A549 treated with AZD2906 at 1 μM for 4 hours (cell line): ENCODE measurements around the gene TMEM91. TPM values are rescaled to one million over a fixed set of nuclear protein-coding genes. Genes with fewer than 3 reads are reported as not detected.

ENCODE experiments used
- total RNA-seq: library from RNA; stranded (reverse); fragments of 200-300 nt; extraction: Qiagen RNA extraction; gene quantifications from 5 replicates; pipeline ENCODE4 v1.2.3, GENCODE V29; 2022

The TMEM91 gene
- 4.2 to 6.6 TPM (median 5.9 TPM) in 5 replicates for total RNA-seq

GRCh38 chr19:41376241-41376997 lies at the start of gene TMEM91:
Gene TMEM91 (plus strand): TSS chr19:41376533. CDS start chr19:41378310, 1,777 bp downstream.

GRCh38 chr19:41353466-41354342 lies 22.6 kb upstream of the TMEM91 start, which contains the start of gene TGFB1:
Gene TGFB1 (minus strand): TSS chr19:41353922. CDS start chr19:41353044, 878 bp downstream.

GRCh38 chr19:41363753-41364523 lies 12.4 kb upstream of the TMEM91 start, which contains the start of gene B9D2:
Gene B9D2 (minus strand): TSS chr19:41364149. CDS start chr19:41363519, 630 bp downstream.

GRCh38 chr19:41397086-41398049 lies 21.0 kb downstream of the TMEM91 start, which contains the start of the genes BCKDHA and EXOSC5:
Gene BCKDHA (plus strand): TSS chr19:41397818. CDS start chr19:41397828, 10 bp downstream.
Gene EXOSC5 (minus strand): TSS chr19:41397359. CDS start chr19:41397328, 31 bp downstream.

GRCh38 chr19:41426952-41427646 lies 50.8 kb downstream of the TMEM91 start, which contains the start of gene B3GNT8:
Gene B3GNT8 (minus strand): TSS chr19:41427374. CDS start chr19:41426778, 596 bp downstream.

Other genes with a start within 250 kb of the TMEM91 start
- 16.4 to 23.3 TPM (median 19.4 TPM) in 5 replicates for gene CYP2S1, start 183.3 kb upstream of the TMEM91 start, total RNA-seq
- 88.8 to 105 TPM (median 94.1 TPM) in 5 replicates for gene AXL, start 157.3 kb upstream of the TMEM91 start, total RNA-seq
- 285 to 312 TPM (median 304 TPM) in 5 replicates for gene HNRNPUL1, start 112.2 kb upstream of the TMEM91 start, total RNA-seq
- gene CCDC97, start 66.4 kb upstream of the TMEM91 start, total RNA-seq = 33.3 to 44.8 TPM (median 40.3 TPM) in 5 replicates
- 130 to 152 TPM (median 148 TPM) in 5 replicates for gene TGFB1, start 22.6 kb upstream of the TMEM91 start, total RNA-seq
- gene B9D2, start 12.4 kb upstream of the TMEM91 start, total RNA-seq = 24.9 to 34.2 TPM (median 30.5 TPM) in 5 replicates
- gene EXOSC5, start 20.8 kb downstream of the TMEM91 start, total RNA-seq = 75.5 to 104 TPM (median 95.7 TPM) in 5 replicates
- 38.6 to 49.9 TPM (median 43.6 TPM) in 5 replicates for gene BCKDHA, start 21.3 kb downstream of the TMEM91 start, total RNA-seq
- gene B3GNT8, start 50.8 kb downstream of the TMEM91 start, total RNA-seq = 0.05 to 0.13 TPM (median 0.13 TPM) in 3 of 5 replicates, not detected in the others
- gene DMAC2, start 63.4 kb downstream of the TMEM91 start, total RNA-seq = 102 to 129 TPM (median 110 TPM) in 5 replicates
- gene ERICH4, start 66.6 kb downstream of the TMEM91 start, total RNA-seq = not detected in 5 replicates
- gene CEACAM21, start 199.6 kb downstream of the TMEM91 start, total RNA-seq = 0.08 TPM in 1 of 5 replicates, not detected in the others